ENCODE results near the gene LRRC27. TPM values are rescaled to one million over a fixed set of nuclear protein-coding genes. Genes with fewer than 3 reads are reported as not detected.

LRRC27 gene
- total RNA-seq, 1 experiment from 2014 or later = 4.1 TPM

DNA sequence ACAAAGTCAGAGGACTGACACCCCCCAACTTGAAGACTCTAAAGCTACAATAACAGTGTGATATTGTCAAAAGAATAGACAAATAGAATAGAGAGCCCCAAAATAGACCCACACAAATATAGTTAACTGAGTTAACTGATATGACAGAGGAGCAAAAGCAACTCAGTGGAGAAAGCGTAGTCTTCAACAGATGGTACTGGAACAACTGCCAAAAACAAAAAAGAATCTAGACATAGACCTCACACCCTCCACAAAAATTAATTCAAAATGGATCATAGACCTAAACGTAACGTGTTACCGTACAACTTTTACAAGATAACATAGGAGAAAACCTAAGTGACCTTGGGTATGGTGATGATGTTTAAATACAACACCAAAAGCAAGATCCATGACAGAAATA lies 36.4 kb downstream of the LRRC27 start:
- POLR2A ChIA-PET = no interaction called here
- RAD21 ChIA-PET (ENCODE audit: low non-redundant PET in 1 of 2, low total read pairs in 2 of 2, uncharacterized antibody in 2 of 2, unreplicated experiment in 2 of 2) = no interaction called here
- no peak for ATAC-seq
- H2AFZ ChIP-seq (ENCODE audit: low read depth, low read length, poor library complexity, severe bottlenecking) = no peak overlapping the region
- no peak for DNase-seq (ENCODE audit: low read depth, low spot score)
- no peaks in the 10 kb centered on the region for H3K36me3 ChIP-seq (ENCODE audit: control insufficient read depth in 1 of 2, insufficient read depth in 2 of 2, low read length in 2 of 2)
- H3K9me3 ChIP-seq (ENCODE audit: control insufficient read depth in 1 of 2, insufficient read depth in 1 of 2, low read depth in 1 of 2, low read length in 2 of 2) = no peaks in the 10 kb centered on the region
- no peaks in the 10 kb centered on the region for H3K79me2 ChIP-seq (ENCODE audit: insufficient read depth, low read length)
- H4K20me1 ChIP-seq (ENCODE audit: insufficient read depth) = no peaks in the 10 kb centered on the region
- no peak overlapping the region for H3K27ac ChIP-seq (ENCODE audit: low read depth, low read length)
- H3K9me2 ChIP-seq (ENCODE audit: insufficient read depth) = no peaks in the 10 kb centered on the region
- no peak overlapping the region for H3K9ac ChIP-seq (ENCODE audit: low read length)
- no peak for TF ChIP-seq TCF7L2 (IDR thresholded peaks at IDR 0.05; ENCODE audit: borderline replicate concordance, extremely low read depth, insufficient read depth, insufficient read length)
- TF ChIP-seq JUND (IDR thresholded peaks at IDR 0.05) = no peak
- no peak for TF ChIP-seq FOSL1 (IDR thresholded peaks at IDR 0.05; ENCODE audit: low read depth)
- TF ChIP-seq, protein P1, sequence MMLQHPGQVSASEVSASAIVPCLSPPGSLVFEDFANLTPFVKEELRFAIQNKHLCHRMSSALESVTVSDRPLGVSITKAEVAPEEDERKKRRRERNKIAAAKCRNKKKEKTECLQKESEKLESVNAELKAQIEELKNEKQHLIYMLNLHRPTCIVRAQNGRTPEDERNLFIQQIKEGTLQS (IDR thresholded peaks at IDR 0.05) = no peak
- no peak for TF ChIP-seq ELF1 (IDR thresholded peaks at IDR 0.05; ENCODE audit: borderline replicate concordance, low read depth)
- TF ChIP-seq, protein P2, sequence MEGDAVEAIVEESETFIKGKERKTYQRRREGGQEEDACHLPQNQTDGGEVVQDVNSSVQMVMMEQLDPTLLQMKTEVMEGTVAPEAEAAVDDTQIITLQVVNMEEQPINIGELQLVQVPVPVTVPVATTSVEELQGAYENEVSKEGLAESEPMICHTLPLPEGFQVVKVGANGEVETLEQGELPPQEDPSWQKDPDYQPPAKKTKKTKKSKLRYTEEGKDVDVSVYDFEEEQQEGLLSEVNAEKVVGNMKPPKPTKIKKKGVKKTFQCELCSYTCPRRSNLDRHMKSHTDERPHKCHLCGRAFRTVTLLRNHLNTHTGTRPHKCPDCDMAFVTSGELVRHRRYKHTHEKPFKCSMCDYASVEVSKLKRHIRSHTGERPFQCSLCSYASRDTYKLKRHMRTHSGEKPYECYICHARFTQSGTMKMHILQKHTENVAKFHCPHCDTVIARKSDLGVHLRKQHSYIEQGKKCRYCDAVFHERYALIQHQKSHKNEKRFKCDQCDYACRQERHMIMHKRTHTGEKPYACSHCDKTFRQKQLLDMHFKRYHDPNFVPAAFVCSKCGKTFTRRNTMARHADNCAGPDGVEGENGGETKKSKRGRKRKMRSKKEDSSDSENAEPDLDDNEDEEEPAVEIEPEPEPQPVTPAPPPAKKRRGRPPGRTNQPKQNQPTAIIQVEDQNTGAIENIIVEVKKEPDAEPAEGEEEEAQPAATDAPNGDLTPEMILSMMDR (IDR thresholded peaks at IDR 0.05 in 2 of 3, conservative IDR thresholded peaks at IDR 0.05 in 1 of 3; ENCODE audit: borderline replicate concordance in 1 of 3, insufficient read depth in 1 of 3, low read depth in 2 of 3, low read length in 2 of 3) = no peak
- H3K4me3 ChIP-seq (replicated peaks in 1 of 2; ENCODE audit: low read depth in 1 of 2, low read length in 2 of 2) = no peak overlapping the region
- CTCF ChIA-PET = no interaction called here
- H3K27me3 ChIP-seq (ENCODE audit: insufficient read depth, low read length) = no peaks in the 10 kb centered on the region
- H3K4me2 ChIP-seq (ENCODE audit: low read length) = no peak overlapping the region
- intact Hi-C loops (cut with micrococcal nuclease) = no loop called here
- H3K4me1 ChIP-seq (ENCODE audit: control insufficient read depth in 1 of 2, insufficient read depth in 2 of 2, low read length in 2 of 2) = peaks cover 3 to 6% of the 10 kb centered on the region in 2 experiments; a peak in 3 of 4 replicates
- BruUV-seq (replicated peaks) = no TSS peak

DNA sequence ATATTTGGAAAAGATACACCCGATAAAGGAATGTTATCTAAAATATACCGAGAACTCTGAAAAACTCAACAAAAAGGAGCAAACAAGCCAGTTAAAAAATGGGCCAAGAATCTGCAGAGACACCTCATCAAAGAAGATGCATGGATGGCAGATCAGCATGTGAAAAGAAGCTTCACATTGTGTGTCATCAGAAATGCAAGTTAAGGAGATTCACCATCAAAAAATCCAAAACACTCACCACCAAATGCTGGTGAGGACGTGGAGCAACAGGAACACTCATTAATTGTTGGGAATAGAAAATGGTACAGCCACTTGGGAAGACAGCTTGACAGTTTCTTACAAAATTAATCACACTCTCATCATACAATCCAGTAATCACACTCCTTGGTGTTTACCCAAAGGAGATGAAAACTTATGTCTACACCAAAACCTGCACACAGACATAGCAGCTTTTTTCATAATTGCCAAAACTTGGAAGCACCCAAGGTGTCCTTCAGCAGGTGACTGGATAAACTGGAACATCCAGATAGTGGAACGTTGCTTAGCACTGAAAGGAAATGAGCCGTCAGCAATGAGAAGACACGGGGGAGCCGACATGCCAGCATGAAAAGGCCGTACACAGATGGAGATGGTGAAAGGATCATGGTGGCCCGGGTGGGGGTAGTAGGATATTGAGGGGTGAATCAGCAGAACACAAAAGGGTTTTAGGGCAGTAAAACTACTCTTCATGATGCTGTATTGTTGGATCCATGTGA lies 37.1 kb downstream of the LRRC27 start:
- Histone ChIP-seq H3K9ac (ENCODE audit: low read length) (no peak overlapping the region), H3K27me3 (ENCODE audit: insufficient read depth, low read length) (no peaks in the 10 kb centered on the region), H4K20me1 (ENCODE audit: insufficient read depth) (no peaks in the 10 kb centered on the region), H3K9me2 (ENCODE audit: insufficient read depth) (no peaks in the 10 kb centered on the region), H3K4me1 (ENCODE audit: control insufficient read depth in 1 of 2, insufficient read depth in 2 of 2, low read length in 2 of 2) (peaks cover 3 to 6% of the 10 kb centered on the region in 2 experiments; a peak in 3 of 4 replicates), H3K36me3 (ENCODE audit: control insufficient read depth in 1 of 2, insufficient read depth in 2 of 2, low read length in 2 of 2) (no peaks in the 10 kb centered on the region), H3K79me2 (ENCODE audit: insufficient read depth, low read length) (no peaks in the 10 kb centered on the region), H3K4me2 (ENCODE audit: low read length) (no peak overlapping the region), H2AFZ (ENCODE audit: low read depth, low read length, poor library complexity, severe bottlenecking) (no peak overlapping the region), H3K27ac (ENCODE audit: low read depth, low read length) (no peak overlapping the region), H3K4me3 (replicated peaks in 1 of 2; ENCODE audit: low read depth in 1 of 2, low read length in 2 of 2) (no peak overlapping the region), H3K9me3 (ENCODE audit: control insufficient read depth in 1 of 2, insufficient read depth in 1 of 2, low read depth in 1 of 2, low read length in 2 of 2) (no peaks in the 10 kb centered on the region)
- DNase-seq (ENCODE audit: low read depth, low spot score) (no peak), ATAC-seq (no peak)
- no TSS peak for BruUV-seq (replicated peaks)
- ChIA-PET POLR2A (no interaction called here), CTCF (no interaction called here), RAD21 (ENCODE audit: low non-redundant PET in 1 of 2, low total read pairs in 2 of 2, uncharacterized antibody in 2 of 2, unreplicated experiment in 2 of 2) (no interaction called here)
- intact Hi-C loops (cut with micrococcal nuclease) = no loop called here
- TF ChIP-seq EGR1 (IDR thresholded peaks at IDR 0.05; ENCODE audit: low read depth) (no peak), REST (IDR thresholded peaks at IDR 0.05; ENCODE audit: low read depth) (no peak), ELF1 (IDR thresholded peaks at IDR 0.05; ENCODE audit: borderline replicate concordance, low read depth) (no peak), TCF7L2 (IDR thresholded peaks at IDR 0.05; ENCODE audit: borderline replicate concordance, extremely low read depth, insufficient read depth, insufficient read length) (no peak), ZNF274 (IDR thresholded peaks at IDR 0.05; ENCODE audit: low read depth, low read length) (no peak)
- TF ChIP-seq, protein P3, sequence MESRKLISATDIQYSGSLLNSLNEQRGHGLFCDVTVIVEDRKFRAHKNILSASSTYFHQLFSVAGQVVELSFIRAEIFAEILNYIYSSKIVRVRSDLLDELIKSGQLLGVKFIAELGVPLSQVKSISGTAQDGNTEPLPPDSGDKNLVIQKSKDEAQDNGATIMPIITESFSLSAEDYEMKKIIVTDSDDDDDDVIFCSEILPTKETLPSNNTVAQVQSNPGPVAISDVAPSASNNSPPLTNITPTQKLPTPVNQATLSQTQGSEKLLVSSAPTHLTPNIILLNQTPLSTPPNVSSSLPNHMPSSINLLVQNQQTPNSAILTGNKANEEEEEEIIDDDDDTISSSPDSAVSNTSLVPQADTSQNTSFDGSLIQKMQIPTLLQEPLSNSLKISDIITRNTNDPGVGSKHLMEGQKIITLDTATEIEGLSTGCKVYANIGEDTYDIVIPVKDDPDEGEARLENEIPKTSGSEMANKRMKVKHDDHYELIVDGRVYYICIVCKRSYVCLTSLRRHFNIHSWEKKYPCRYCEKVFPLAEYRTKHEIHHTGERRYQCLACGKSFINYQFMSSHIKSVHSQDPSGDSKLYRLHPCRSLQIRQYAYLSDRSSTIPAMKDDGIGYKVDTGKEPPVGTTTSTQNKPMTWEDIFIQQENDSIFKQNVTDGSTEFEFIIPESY (IDR thresholded peaks at IDR 0.05; ENCODE audit: extremely low read depth, insufficient replicate concordance, low read length) = no peak
